Sigmoid colon (tissue), 7 donors: Measurements from ENCODE around the gene ARSJ. TPM values are rescaled to one million over a fixed set of nuclear protein-coding genes. Genes with fewer than 3 reads are reported as not detected.
"Not testable (repeated sequence)": the region's sequence is repeated elsewhere in the genome, so short reads cannot be mapped to it uniquely, and the experiment has no call there.

Experiments used
- DNase-seq: peaks from one replicate; pipeline ENCODE4 v3.0.0-alpha.2; 2019
- H3K27ac ChIP-seq, 4 donors: fragments of 200-600 bp; sonication (generic); one replicate each; pipeline ENCODE4 v1.5.1; 2016 to 2019; ENCODE audit warnings: mild to moderate bottlenecking in 1 of 4
- H3K27me3 ChIP-seq, 3 donors: fragments of 200-600 bp; sonication (generic); one replicate each; pipeline ENCODE4 v1.5.1; 2019; ENCODE audit warnings: mild to moderate bottlenecking in 1 of 3
- H3K36me3 ChIP-seq, 4 donors: fragments of 200-600 bp; sonication (generic); one replicate each; pipeline ENCODE4 v1.5.1; 2016 to 2019
- H3K4me1 ChIP-seq, 4 donors: fragments of 200-600 bp; sonication (generic); one replicate each; pipeline ENCODE4 v1.5.1; 2017 to 2019
- H3K4me3 ChIP-seq, 4 donors: fragments of 200-600 bp; sonication (generic); one replicate each; pipeline ENCODE4 v1.5.1; 2017 to 2019; ENCODE audit warnings: mild to moderate bottlenecking in 2 of 4, moderate library complexity in 1 of 4
- H3K9me3 ChIP-seq, 4 donors: fragments of 200-600 bp in 3 of 4; sonication (generic) in 3 of 4; one replicate each; pipeline versions ENCODE4 v1.5.1 to v1.6.1; 2013 to 2019
- CTCF ChIP-seq, 4 experiments: fragments of 450-650 bp in 3 of 4; fragments of 200-600 bp in 1 of 4; IDR thresholded peaks; one replicate each; pipeline ENCODE4 v1.5.1; 2016 to 2019; ENCODE audit warnings: antibody characterized with exemption in 4 of 4, mild to moderate bottlenecking in 3 of 4, moderate library complexity in 2 of 4
- EP300 ChIP-seq, 4 donors: sonication (generic); formaldehyde crosslinking; IDR thresholded peaks; one replicate each; pipeline ENCODE4 v1.6.1; 2017; ENCODE audit warnings: antibody characterized with exemption in 4 of 4
- POLR2A ChIP-seq, 2 donors: fragments of 450-650 bp; IDR thresholded peaks; one replicate each; pipeline ENCODE4 v1.6.1; 2016; ENCODE audit warnings: antibody characterized with exemption in 2 of 2, mild to moderate bottlenecking in 2 of 2, moderate library complexity in 2 of 2
- POLR2AphosphoS5 ChIP-seq, 4 donors: sonication (generic); formaldehyde crosslinking; IDR thresholded peaks; one replicate each; pipeline ENCODE4 v1.6.1; 2017; ENCODE audit warnings: antibody characterized with exemption in 4 of 4
- WGBS, 2 donors: extraction: QIAGEN DNeasy Blood & Tissue Kit; methylation state at CpG; one replicate each; pipeline ENCODE4 v1.1.7; 2013; 5-methylcytosine and 5-hydroxymethylcytosine counted together
- intact Hi-C: fragments of 100-400 bp; cut with DNase I; formaldehyde crosslinking; loops from one replicate; pipeline ENCODE4 v1.15.1; 2023
- polyA plus RNA-seq, 3 donors: library from polyadenylated mRNA; stranded (reverse); fragments of 200-250 nt; gene quantifications; one replicate each; pipeline ENCODE4 v1.2.3, GENCODE V29; 2013
- total RNA-seq, 4 donors: library from RNA; depleted of rRNA; stranded (reverse); fragments of >200 nt; gene quantifications; one replicate each; pipeline ENCODE4 v1.1.0, GENCODE V29; 2016
- donor health status: healthy with polysubstance abuse.
- donor health status: Bipolar disorder and iron deficiency.
- donor health status: healthy.

The ARSJ gene
- total and polyA plus RNA-seq, 7 donors, result 0.46 to 11.9 (median 7.2) TPM

GRCh38 chr4:113943863-113944262 lies 35.6 kb downstream of the ARSJ start:
- Histone ChIP-seq H3K4me1 (no peaks in the 10 kb centered on the region), H3K36me3 (no peaks in the 10 kb centered on the region), H3K9me3 (no peaks in the 10 kb centered on the region), H3K27me3 (no peaks in the 10 kb centered on the region), H3K27ac (no peak overlapping the region), H3K4me3 (no peak overlapping the region)
- 45 to 61% methylated on average over 3 of the region's 3 CpGs for WGBS, 2 donors
- intact Hi-C loops, result no loop called here
- TF ChIP-seq POLR2AphosphoS5 (IDR thresholded peaks at IDR 0.05) (no peak), EP300 (IDR thresholded peaks at IDR 0.05) (no peak), CTCF (IDR thresholded peaks at IDR 0.05) (no peak), POLR2A (IDR thresholded peaks at IDR 0.05) (no peak)
- no peak for DNase-seq

- no peak for DNase-seq
- WGBS, 2 donors, result 43 to 99% methylated on average over 1 of the region's 1 CpG
- no peak for TF ChIP-seq POLR2A (IDR thresholded peaks at IDR 0.05)
- no peak for TF ChIP-seq EP300 (IDR thresholded peaks at IDR 0.05)
- no peak for TF ChIP-seq POLR2AphosphoS5 (IDR thresholded peaks at IDR 0.05)
- no peak for TF ChIP-seq CTCF (IDR thresholded peaks at IDR 0.05)
- Histone ChIP-seq H3K27ac (no peak overlapping the region), H3K4me3 (no peak overlapping the region), H3K36me3 (no peaks in the 10 kb centered on the region), H3K9me3 (no peaks in the 10 kb centered on the region), H3K27me3 (no peaks in the 10 kb centered on the region), H3K4me1 (no peaks in the 10 kb centered on the region)
- intact Hi-C loops, result no loop called here
These were observed 36.4 kb downstream of the ARSJ start for GRCh38 chr4:113943085-113943484.

- WGBS, 2 donors, result 89 to 90% methylated on average over 1 of the region's 1 CpG
- H3K27me3 ChIP-seq, result no peaks in the 10 kb centered on the region
- no peak overlapping the region for H3K4me3 ChIP-seq
- DNase-seq, result no peak
- H3K4me1 ChIP-seq, result no peaks in the 10 kb centered on the region
- TF ChIP-seq POLR2AphosphoS5 (IDR thresholded peaks at IDR 0.05), result no peak
- no peak for TF ChIP-seq EP300 (IDR thresholded peaks at IDR 0.05)
- no peak for TF ChIP-seq POLR2A (IDR thresholded peaks at IDR 0.05)
- TF ChIP-seq CTCF (IDR thresholded peaks at IDR 0.05), result no peak
- no peak overlapping the region for H3K27ac ChIP-seq
- no peaks in the 10 kb centered on the region for H3K36me3 ChIP-seq
- no peaks in the 10 kb centered on the region for H3K9me3 ChIP-seq
- intact Hi-C loops, result no loop called here
These were observed 37.6 kb downstream of the ARSJ start for GRCh38 chr4:113941836-113942235.

DNA sequence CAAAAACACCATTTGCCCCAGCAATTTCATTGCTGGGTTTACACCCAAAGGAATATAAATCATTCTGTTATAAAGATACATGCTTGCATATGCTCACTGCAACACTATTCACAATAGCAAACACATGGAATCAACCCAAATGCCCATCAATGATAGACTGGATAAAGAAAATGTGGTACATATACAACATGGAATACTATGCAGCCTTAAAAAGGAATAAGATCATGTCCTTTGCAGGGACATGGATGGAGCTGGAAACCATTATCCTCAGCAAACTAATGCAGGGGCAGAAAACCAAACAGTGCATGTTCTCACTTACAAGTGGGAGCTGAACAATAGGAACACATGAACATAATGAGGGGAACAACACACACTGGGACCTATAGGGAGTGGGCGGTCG lies 39.3 kb downstream of the ARSJ start:
- WGBS, 2 donors, result 97 to 100% methylated on average over 2 of the region's 2 CpGs
- DNase-seq, H3K36me3 ChIP-seq, H3K9me3 ChIP-seq, intact Hi-C loops, H3K4me1 ChIP-seq, H3K27me3 ChIP-seq, H3K4me3 ChIP-seq, H3K27ac ChIP-seq: not testable (repeated sequence)

DNA sequence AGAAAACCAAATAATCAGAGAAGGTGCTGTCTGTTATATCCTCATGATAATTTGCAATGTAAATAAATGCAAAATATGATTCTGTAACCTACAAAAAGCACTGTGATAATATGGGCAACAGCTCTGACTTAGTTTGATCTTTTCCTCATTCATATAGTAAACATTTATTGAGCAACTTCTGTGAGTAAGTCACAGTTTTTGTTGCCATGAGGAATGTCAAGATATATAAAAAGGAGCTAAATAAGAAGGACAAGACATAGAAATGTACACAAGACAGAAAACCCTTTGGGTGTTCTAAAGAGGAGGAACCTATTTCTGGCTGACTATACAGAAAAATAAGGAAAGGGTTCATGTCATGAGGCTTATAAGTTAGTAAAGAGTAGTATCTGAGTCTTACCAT lies 44.3 kb downstream of the ARSJ start:
- intact Hi-C loops, result no loop called here

DNA sequence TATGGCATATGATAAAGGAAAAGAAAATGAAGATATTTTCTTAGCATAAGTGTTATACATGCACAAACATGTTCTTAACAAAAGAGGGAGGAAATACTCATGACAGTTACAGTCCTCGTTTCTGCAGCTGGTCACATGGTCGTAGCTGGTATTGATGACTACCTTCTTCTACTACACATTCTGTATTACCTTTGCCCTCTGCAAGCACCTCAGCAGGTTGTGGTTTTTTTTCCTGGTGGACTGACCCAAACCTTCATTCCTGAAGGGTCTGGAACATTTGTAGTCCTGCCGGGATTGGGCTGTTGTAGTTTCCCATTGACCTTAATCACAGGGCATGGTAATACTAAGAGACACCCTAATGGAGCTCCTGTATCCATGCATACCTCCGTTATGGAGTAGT lies 54.7 kb downstream of the ARSJ start:
- intact Hi-C loops, H3K4me3 ChIP-seq, DNase-seq, H3K27me3 ChIP-seq, H3K36me3 ChIP-seq, H3K9me3 ChIP-seq, H3K27ac ChIP-seq: not testable (repeated sequence)
- peaks cover 0 to 24% (median 12%) of the 10 kb centered on the region in 4 donors for H3K4me1 ChIP-seq
- WGBS, 2 donors, result 90 to 91% methylated on average over 4 of the region's 4 CpGs

More for the DNA sequence above, 44.3 kb downstream of the ARSJ start:
- DNase-seq, result no peak
- H3K36me3 ChIP-seq, result no peaks in the 10 kb centered on the region
- H3K9me3 ChIP-seq, result no peaks in the 10 kb centered on the region
- no peak for TF ChIP-seq EP300 (IDR thresholded peaks at IDR 0.05)
- no peak overlapping the region for H3K27ac ChIP-seq
- H3K27me3 ChIP-seq, result no peaks in the 10 kb centered on the region
- no peak overlapping the region for H3K4me3 ChIP-seq
- H3K4me1 ChIP-seq, result no peaks in the 10 kb centered on the region
